GM12878 (cell line): ENCODE results near the gene CELSR3. TPM values are rescaled to one million over a fixed set of nuclear protein-coding genes. Genes with fewer than 3 reads are reported as not detected.
A peak's percentile ranks its signal among the peaks of the same experiment; 100 is the strongest.

Source experiments
- ATAC-seq: fragments of 200-7000 bp; cut with Tn5 transposase; 3 replicates; pipeline ENCODE4 v1.9.1; 2020; ENCODE audit warnings: mild to moderate bottlenecking, moderate library complexity
- BruUV-seq: library from RNA; stranded (reverse); fragments of 400-500 nt; replicated peaks from 2 replicates; lab custom pipeline; 2021; lab: Mats Ljungman, UMichigan
- CTCF ChIA-PET: fragments of 300-600 bp; sonication (Branson Sonifier 250); formaldehyde crosslinking; extraction: SDS; loops from one replicate; lab custom pipeline; 2021; ENCODE audit warnings: inconsistent platforms; lab: Yijun Ruan, JAX
- POLR2A ChIA-PET: fragments of 350-600 bp; formaldehyde crosslinking; extraction: SDS; loops from one replicate; lab custom pipeline; 2021; ENCODE audit warnings: inconsistent platforms; lab: Charles Lee
- RAD21 ChIA-PET: fragments of 300-600 bp; sonication (Branson Sonifier 250); formaldehyde crosslinking; loops from one replicate; lab custom pipeline; 2023; ENCODE audit warnings: antibody characterized with exemption; ENCODE audit not compliant: unreplicated experiment; lab: Charles Lee
- SMC1A ChIA-PET: fragments of 300-600 bp; sonication (Branson Sonifier 250); formaldehyde crosslinking; loops from one replicate; lab custom pipeline; 2023; ENCODE audit not compliant: unreplicated experiment, uncharacterized antibody; lab: Charles Lee
- DNase-seq: peaks from one replicate; pipeline ENCODE4 v3.0.0-alpha.2; 2011; ENCODE audit warnings: low read depth, low spot score
- FAIRE-seq: peaks from 3 replicates; lab custom pipeline; 2011; peaks lifted over from hg19 to GRCh38; lab: Jason Lieb, UNC
- H2AFZ ChIP-seq: 2 replicates; pipeline ENCODE4 v1.6.0; 2011; ENCODE audit warnings: low read depth, low read length, control low read depth; ENCODE audit not compliant: control insufficient read depth
- H3K27ac ChIP-seq: 2 replicates; pipeline ENCODE4 v1.5.1; 2011; ENCODE audit warnings: control low read depth; ENCODE audit not compliant: control insufficient read depth, insufficient read depth
- H3K27me3 ChIP-seq, 2 experiments: replicated peaks in 1 of 2; 2 replicates each; pipeline versions ENCODE4 v1.6.0 to v1.6.1; 2011; ENCODE audit warnings: low read length in 1 of 2; ENCODE audit not compliant: control insufficient read depth in 2 of 2, insufficient read depth in 2 of 2
- H3K36me3 ChIP-seq, 2 experiments: 2 replicates each; pipeline ENCODE4 v1.5.1; 2011; ENCODE audit warnings: low read length in 1 of 2; ENCODE audit not compliant: control insufficient read depth in 2 of 2, insufficient read depth in 2 of 2
- H3K4me1 ChIP-seq: 2 replicates; pipeline ENCODE4 v1.6.1; 2011; ENCODE audit warnings: mild to moderate bottlenecking, low read length, moderate library complexity, mixed read lengths; ENCODE audit not compliant: control insufficient read depth, insufficient read depth
- H3K4me2 ChIP-seq: 2 replicates; pipeline ENCODE4 v1.6.0; 2011; ENCODE audit warnings: control low read depth; ENCODE audit not compliant: control insufficient read depth, insufficient read depth
- H3K4me3 ChIP-seq: fragments of 200-600 bp; sonication (generic); 2 replicates; pipeline ENCODE4 v1.5.1; 2016
- H3K79me2 ChIP-seq: 2 replicates; pipeline ENCODE4 v1.6.0; 2011; ENCODE audit warnings: low read length; ENCODE audit not compliant: control insufficient read depth, insufficient read depth
- H3K9ac ChIP-seq: 2 replicates; pipeline ENCODE4 v1.8.0; 2011; ENCODE audit warnings: low read length, control low read depth, mixed read lengths; ENCODE audit not compliant: control insufficient read depth, insufficient read depth
- H3K9me3 ChIP-seq: replicated peaks from 3 replicates; pipeline ENCODE4 v1.5.1; 2011; ENCODE audit warnings: mild to moderate bottlenecking, low read length; ENCODE audit not compliant: control insufficient read depth, insufficient read depth
- H4K20me1 ChIP-seq: 2 replicates; pipeline ENCODE4 v1.6.0; 2011; ENCODE audit not compliant: control insufficient read depth, insufficient read depth
- CBFB ChIP-seq: IDR thresholded peaks from 2 replicates; pipeline ENCODE4 v1.6.1; 2016; ENCODE audit warnings: antibody characterized with exemption, low read depth
- CEBPB ChIP-seq, 2 experiments: fragments of 150-350 bp in 1 of 2; IDR thresholded peaks; 2 replicates each; pipeline ENCODE4 v1.6.1; 2012 to 2014; ENCODE audit warnings: low read depth in 2 of 2, low read length in 2 of 2, borderline replicate concordance in 1 of 2, inconsistent platforms in 1 of 2
- FOXM1 ChIP-seq: IDR thresholded peaks from 2 replicates; pipeline ENCODE4 v1.6.1; 2012; ENCODE audit warnings: low read depth, mild to moderate bottlenecking, inconsistent platforms, low read length, moderate library complexity
- IRF4 ChIP-seq: IDR thresholded peaks from 2 replicates; pipeline ENCODE4 v1.6.1; 2011; ENCODE audit warnings: low read depth, low read length
- NFIC ChIP-seq: IDR thresholded peaks from 2 replicates; pipeline ENCODE4 v1.6.1; 2012; ENCODE audit warnings: low read depth, mild to moderate bottlenecking, inconsistent platforms, low read length, moderate library complexity
- PAX8 ChIP-seq: fragments of 450-650 bp; IDR thresholded peaks from 2 replicates; pipeline ENCODE4 v1.6.1; 2017; ENCODE audit warnings: mild to moderate bottlenecking, moderate library complexity
- POLR2A ChIP-seq: IDR thresholded peaks from 2 replicates; pipeline ENCODE4 v1.6.1; 2011; ENCODE audit warnings: low read depth, mild to moderate bottlenecking, low read length
- POLR2AphosphoS5 ChIP-seq: IDR thresholded peaks from 2 replicates; pipeline ENCODE4 v1.6.1; 2011; ENCODE audit warnings: mild to moderate bottlenecking, low read length, inconsistent platforms
- SMAD5 ChIP-seq: IDR thresholded peaks from 2 replicates; pipeline ENCODE4 v1.6.1; 2016; ENCODE audit warnings: antibody characterized with exemption, low read depth
- ZNF207 ChIP-seq: fragments of 450-650 bp; IDR thresholded peaks from 2 replicates; pipeline ENCODE4 v1.6.1; 2014; ENCODE audit warnings: antibody characterized with exemption, mild to moderate bottlenecking, borderline replicate concordance
- WGBS: methylation state at CpG from one replicate; pipeline ENCODE4 v1.1.6; 2016; ENCODE audit warnings: low lambda C conversion rate; ENCODE audit not compliant: insufficient replicate concordance, insufficient coverage; ENCODE audit errors: missing lambda C conversion rate; 5-methylcytosine and 5-hydroxymethylcytosine counted together
- in situ Hi-C: fragments of 300-500 bp; cut with MboI; formaldehyde crosslinking; loops from 9 replicates; pipeline ENCODE4 v1.14.3; 2018; ENCODE audit warnings: mixed read lengths
- intact Hi-C: fragments of 100-400 bp; cut with micrococcal nuclease; formaldehyde crosslinking; loops from one replicate; pipeline ENCODE4 v1.14.2; 2022; ENCODE audit not compliant: unreplicated experiment
- polyA plus RNA-seq, 11 experiments: library from polyadenylated mRNA; depleted of rRNA in 4 of 11; unstranded in 6 of 11; stranded (reverse) in 5 of 11; fragments of >200 nt; fragmentation: Nextera tagmentation in 4 of 11; fragmentation: Illumina TruSeq in 1 of 11; extraction: Ambion mirVana in 4 of 11; extraction: Trizol in 1 of 11; gene quantifications; 1 replicate in 1 of 11; 2 replicates in 10 of 11; pipeline versions ENCODE4 v1.2.1 to v1.2.3, GENCODE V29; 2011 to 2016; ENCODE audit warnings: inconsistent platforms in 2 of 11, missing spikeins in 2 of 11, low read depth in 1 of 11
- total RNA-seq, 4 experiments: library from RNA; depleted of rRNA in 3 of 4; stranded (reverse); fragments of >200 nt in 3 of 4; fragmentation: Illumina TruSeq in 1 of 4; extraction: Trizol in 1 of 4; gene quantifications; 2 replicates each; pipeline versions ENCODE4 v1.2.1 to v1.2.3, GENCODE V29; 2013 to 2021

Gene CELSR3
- total and polyA plus RNA-seq, 10 of the 15 experiments (the other 5 are each of a cell fraction or from before 2014, with no cell fraction given): 0.08 to 1.6 (median 0.57) TPM

DNA sequence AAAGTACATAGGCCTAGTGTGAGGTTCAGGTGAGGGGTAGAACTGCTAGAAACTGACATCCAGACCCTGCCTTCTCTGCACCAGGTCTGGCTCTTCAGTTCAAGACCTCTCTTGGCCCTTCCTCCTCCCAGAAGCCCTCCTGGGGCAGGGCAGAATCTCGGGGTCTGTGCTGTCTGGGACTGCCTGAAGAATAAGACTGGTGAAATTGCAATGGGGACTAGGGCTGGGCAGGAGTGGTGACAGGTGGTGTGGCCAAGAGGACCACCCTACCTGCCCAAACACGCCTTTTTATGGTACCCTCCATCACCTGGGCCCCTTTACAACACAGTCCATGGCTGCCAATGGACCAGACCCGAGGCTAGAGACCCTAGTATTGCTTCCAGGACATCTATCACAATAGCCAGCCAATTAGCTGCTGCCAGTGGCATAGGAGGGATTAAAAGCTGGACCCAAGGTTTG is 24.6 kb upstream of the CELSR3 start:
- RAD21 ChIA-PET: interaction anchor here (1.3 kb wide), 1 partner anchor 263 kb away, joined by 3 read pairs; no protein-coding TSS in a partner anchor
- in situ Hi-C loops (no loop called here), intact Hi-C loops (no loop called here)
- SMC1A ChIA-PET: interaction anchor here (1.7 kb wide), 1 partner anchor 287 kb away, joined by 8 read pairs; no protein-coding TSS in a partner anchor
- 76% methylated on average over 3 of the region's 3 CpGs for WGBS
- POLR2A ChIA-PET: interaction anchor here (2.0 kb wide), 1 partner anchor 30 kb away, joined by 8 read pairs; the partner anchor contains the start of gene IP6K2
- no peak overlapping the region for H3K9ac ChIP-seq
- H2AFZ ChIP-seq: no peak overlapping the region
- no peak for ATAC-seq
- no peaks in the 10 kb centered on the region for H3K27me3 ChIP-seq
- CTCF ChIA-PET: interaction anchor here (0.8 to 2.3 kb wide), 7 partner anchors 9 to 342 kb away, joined by 3 to 7 read pairs (median 3); partner anchors contain the start of genes ARIH2 and IMPDH2
- peaks cover 26% of the 10 kb centered on the region for H3K79me2 ChIP-seq
- peaks cover 8% of the 10 kb centered on the region; the same call in 1 of the 2 replicates for H3K4me1 ChIP-seq
- H3K4me2 ChIP-seq: no peak overlapping the region
- peaks cover 24 to 33% of the 10 kb centered on the region in 2 experiments for H3K36me3 ChIP-seq
- no peak overlapping the region for H3K4me3 ChIP-seq
- TF ChIP-seq POLR2AphosphoS5: 0 out of 2 replicates have a peak, but pooled peaks have one; percentile 37
- TF ChIP-seq POLR2A: peak; percentile 62
- no peak for TF ChIP-seq FOXM1
- TF ChIP-seq, all 136 proteins: peak for 2
- BruUV-seq: no TSS peak
- Histone ChIP-seq H4K20me1 (no peaks in the 10 kb centered on the region; the same call in 1 of the 2 replicates), H3K9me3 (no peaks in the 10 kb centered on the region), H3K27ac (no peak overlapping the region)
- DNase-seq (no peak), FAIRE-seq (no peak)

DNA sequence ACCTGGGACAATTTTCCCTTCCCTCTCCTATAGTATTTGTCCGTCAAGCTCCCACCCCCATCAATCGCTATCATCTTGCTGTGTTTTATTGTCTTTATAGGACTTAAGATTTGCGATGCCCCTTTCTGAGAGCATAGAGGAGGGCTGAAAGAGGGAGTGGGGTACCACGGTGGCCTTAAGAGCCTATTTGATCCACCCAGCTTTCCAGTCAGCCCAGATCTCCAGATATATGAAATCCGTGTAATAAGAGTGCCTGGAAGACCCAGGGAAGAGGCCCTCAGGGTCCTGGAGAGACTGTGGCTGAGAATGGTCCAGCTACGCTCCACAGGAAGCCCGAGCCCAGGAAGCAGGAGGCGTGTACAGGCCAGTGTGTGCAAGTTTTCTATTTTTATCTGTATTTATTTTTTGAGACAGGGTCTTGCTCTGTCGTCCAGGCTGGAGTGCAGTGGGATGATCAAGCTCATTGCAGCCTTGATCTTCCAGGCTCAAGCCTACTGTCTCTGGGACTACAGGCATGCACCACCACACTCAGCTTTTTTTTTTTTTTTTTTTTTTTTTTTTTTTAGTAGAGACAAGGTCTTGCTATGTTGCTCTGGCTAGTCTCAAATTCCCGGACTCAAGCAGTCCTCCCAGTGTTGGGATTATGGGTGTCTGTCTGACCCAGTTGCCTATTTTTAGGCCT is 24.0 kb upstream of the CELSR3 start:
- BruUV-seq: no TSS peak
- Histone ChIP-seq H3K27ac (no peak overlapping the region; the same call in 1 of the 2 replicates), H3K27me3 (no peaks in the 10 kb centered on the region), H3K9me3 (no peaks in the 10 kb centered on the region), H3K9ac (no peak overlapping the region), H4K20me1 (no peaks in the 10 kb centered on the region; the same call in 1 of the 2 replicates), H3K79me2 (peaks cover 26% of the 10 kb centered on the region), H3K4me1 (peaks cover 8% of the 10 kb centered on the region; the same call in 1 of the 2 replicates), H2AFZ (no peak overlapping the region), H3K4me3 (no peak overlapping the region), H3K36me3 (peaks cover 27 to 37% of the 10 kb centered on the region in 2 experiments), H3K4me2 (no peak overlapping the region; the same call in 1 of the 2 replicates)
- POLR2A ChIA-PET: interaction anchor here (2.0 kb wide), 1 partner anchor 30 kb away, joined by 8 read pairs; the partner anchor contains the start of gene IP6K2
- SMC1A ChIA-PET: interaction anchor here (0.6 to 1.7 kb wide), 3 partner anchors 53 to 320 kb away, joined by 3 to 8 read pairs (median 4); no protein-coding TSS in a partner anchor
- RAD21 ChIA-PET: interaction anchor here (1.3 kb wide), 1 partner anchor 264 kb away, joined by 3 read pairs; no protein-coding TSS in a partner anchor
- TF ChIP-seq CBFB: no peak
- no peak for TF ChIP-seq ZNF207
- no peak for TF ChIP-seq PAX8
- no peak for TF ChIP-seq NFIC
- TF ChIP-seq SMAD5: no peak
- TF ChIP-seq CEBPB (IDR thresholded peaks at IDR 0.05; ENCODE audit: borderline replicate concordance in 1 of 2, low read depth in 2 of 2, low read length in 2 of 2): no peak
- TF ChIP-seq IRF4: no peak
- ATAC-seq: no peak
- intact Hi-C loops: no loop called here
- in situ Hi-C loops: no loop called here
- no peak for DNase-seq
- 67% methylated on average over 10 of the region's 10 CpGs for WGBS
- no peak for FAIRE-seq
- CTCF ChIA-PET: interaction anchor here (0.6 to 2.3 kb wide), 22 partner anchors 9 to 444 kb away, joined by 3 to 7 read pairs (median 4); partner anchors contain the start of genes IMPDH2, IP6K2 and SLC26A6
